HepG2 (cell line): ENCODE data around the gene FHIT. TPM values are rescaled to one million over a fixed set of nuclear protein-coding genes. Genes with fewer than 3 reads are reported as not detected.

Experiments
- ATAC-seq: fragments of 200-7000 bp; cut with Tn5 transposase; 3 replicates; pipeline ENCODE4 v1.9.1; 2020; ENCODE audit warnings: mild to moderate bottlenecking, moderate library complexity
- BruUV-seq: library from RNA; stranded (reverse); fragments of 400-500 nt; replicated peaks from 2 replicates; lab custom pipeline; 2021; lab: Mats Ljungman, UMichigan
- CTCF ChIA-PET: fragments of 300-600 bp; formaldehyde crosslinking; extraction: SDS; loops from one replicate; lab custom pipeline; 2021; ENCODE audit warnings: low total read pairs, inconsistent platforms, low intra/inter-chr PET ratio; lab: Yijun Ruan, JAX
- POLR2A ChIA-PET: fragments of 350-600 bp; sonication (Branson Sonifier 250); formaldehyde crosslinking; loops from one replicate; lab custom pipeline; 2020; ENCODE audit warnings: antibody characterized with exemption, inconsistent platforms; lab: Yijun Ruan, JAX
- DNase-seq: peaks from one replicate; pipeline ENCODE4 v3.0.0-alpha.2; 2015; ENCODE audit warnings: low spot score
- FAIRE-seq: peaks from 3 replicates; lab custom pipeline; 2011; peaks lifted over from hg19 to GRCh38; lab: Jason Lieb, UNC
- H2AFZ ChIP-seq: one replicate; pipeline ENCODE4 v1.6.1; 2011; ENCODE audit warnings: low read length, inconsistent platforms
- H3K27ac ChIP-seq: fragments of 300-600 bp; 3 replicates; pipeline ENCODE4 v1.8.0; 2011; ENCODE audit warnings: mixed run types, mild to moderate bottlenecking, mixed read lengths, low read length, inconsistent platforms; ENCODE audit not compliant: insufficient read depth; ENCODE audit errors: extremely low read length
- H3K27me3 ChIP-seq, 2 experiments: fragments of 200-600 bp in 1 of 2; 2 replicates in 1 of 2; 3 replicates in 1 of 2; pipeline versions ENCODE4 v1.6.0 to v1.8.0; 2011; ENCODE audit warnings: low read length in 2 of 2, mild to moderate bottlenecking in 2 of 2, moderate library complexity in 2 of 2, inconsistent platforms in 1 of 2; ENCODE audit not compliant: insufficient read depth in 2 of 2, control insufficient read depth in 1 of 2
- H3K36me3 ChIP-seq, 2 experiments: fragments of 200-600 bp in 1 of 2; replicated peaks in 1 of 2; 2 replicates in 1 of 2; 3 replicates in 1 of 2; pipeline versions ENCODE4 v1.5.1 to v1.8.0; 2011; ENCODE audit warnings: low read length in 2 of 2, inconsistent platforms in 1 of 2; ENCODE audit not compliant: insufficient read depth in 2 of 2, control insufficient read depth in 1 of 2
- H3K4me1 ChIP-seq: 2 replicates; pipeline ENCODE4 v1.5.1; 2012; ENCODE audit warnings: low read length, inconsistent platforms; ENCODE audit not compliant: insufficient read depth
- H3K4me2 ChIP-seq: 2 replicates; pipeline ENCODE4 v1.6.0; 2011; ENCODE audit warnings: low read depth, low read length, inconsistent platforms
- H3K4me3 ChIP-seq, 3 experiments: fragments of 200-600 bp in 1 of 3; sonication (generic), shearing (Covaris generic) in 1 of 3; replicated peaks in 1 of 3; 2 replicates each; pipeline ENCODE4 v1.5.1; 2011 to 2016; ENCODE audit warnings: low read length in 3 of 3, inconsistent platforms in 2 of 3, low read depth in 2 of 3, mild to moderate bottlenecking in 2 of 3, control low read depth in 1 of 3, mixed read lengths in 1 of 3; ENCODE audit not compliant: insufficient read depth in 1 of 3
- H3K79me2 ChIP-seq: one replicate; pipeline ENCODE4 v1.6.1; 2011; ENCODE audit warnings: low read length, inconsistent platforms; ENCODE audit not compliant: insufficient read depth
- H3K9ac ChIP-seq: 2 replicates; pipeline ENCODE4 v1.6.0; 2011; ENCODE audit warnings: mild to moderate bottlenecking, low read depth, low read length, inconsistent platforms; ENCODE audit not compliant: insufficient read depth
- H3K9me3 ChIP-seq: 2 replicates; pipeline ENCODE4 v1.5.1; 2012; ENCODE audit warnings: mild to moderate bottlenecking, low read length
- H4K20me1 ChIP-seq: 2 replicates; pipeline ENCODE4 v1.6.0; 2011; ENCODE audit warnings: inconsistent platforms, mild to moderate bottlenecking, low read length, moderate library complexity; ENCODE audit not compliant: insufficient read depth
- FOXO1 ChIP-seq: sonication (generic); formaldehyde crosslinking; IDR thresholded peaks from 2 replicates; pipeline ENCODE4 v1.4.0; 2020; ENCODE audit warnings: missing genetic modification reagents
- HOXA3 ChIP-seq: sonication (generic); formaldehyde crosslinking; IDR thresholded peaks from 2 replicates; pipeline ENCODE4 v1.5.0; 2020; ENCODE audit warnings: missing genetic modification reagents
- JUND ChIP-seq: sonication (generic); formaldehyde crosslinking; IDR thresholded peaks from 2 replicates; pipeline ENCODE4 v1.8.0; 2022; ENCODE audit warnings: mild to moderate bottlenecking, missing genetic modification reagents
- NCOA5 ChIP-seq: sonication (generic); formaldehyde crosslinking; IDR thresholded peaks from 2 replicates; pipeline ENCODE4 v1.4.0; 2020; ENCODE audit warnings: missing genetic modification reagents
- PCBP2 ChIP-seq: fragments of 200-400 bp; formaldehyde crosslinking; optimal IDR thresholded peaks from 2 replicates; pipeline ENCODE3; 2018; ENCODE audit warnings: low read length, low read depth; ENCODE audit not compliant: poor library complexity, severe bottlenecking
- PHF8 ChIP-seq: sonication (generic); formaldehyde crosslinking; IDR thresholded peaks from 2 replicates; pipeline ENCODE4 v1.5.0; 2020; ENCODE audit warnings: missing genetic modification reagents
- POLR2G ChIP-seq: fragments of 200-400 bp; formaldehyde crosslinking; IDR thresholded peaks from 2 replicates; pipeline ENCODE4 v1.6.1; 2018; ENCODE audit warnings: mild to moderate bottlenecking, low read depth, low read length, moderate library complexity
- ZNF558 ChIP-seq: sonication (generic); formaldehyde crosslinking; IDR thresholded peaks from 2 replicates; pipeline ENCODE4 v1.9.0; 2022; ENCODE audit warnings: mild to moderate bottlenecking, missing genetic modification reagents, borderline replicate concordance
- ZNF605 ChIP-seq: sonication (generic); formaldehyde crosslinking; IDR thresholded peaks from 2 replicates; pipeline ENCODE4 v1.8.0; 2022; ENCODE audit warnings: mild to moderate bottlenecking, missing genetic modification reagents
- WGBS: methylation state at CpG from one replicate; pipeline ENCODE4 v1.1.6; 2017; ENCODE audit warnings: low lambda C conversion rate; 5-methylcytosine and 5-hydroxymethylcytosine counted together
- in situ Hi-C: cut with HindIII; loops from 2 replicates; pipeline ENCODE4 v1.10.0; 2017; ENCODE audit warnings: low pct_unique_long_range_greater_than_20kb; ENCODE audit not compliant: extremely low pct_ligation_motif_present
- intact Hi-C: fragments of 100-400 bp; cut with micrococcal nuclease; formaldehyde crosslinking; loops from one replicate; pipeline ENCODE4 v1.10.0; 2022; ENCODE audit not compliant: unreplicated experiment
- polyA plus RNA-seq, 8 experiments: library from polyadenylated mRNA; depleted of rRNA in 3 of 8; stranded (reverse) in 7 of 8; unstranded in 1 of 8; fragments of >200 nt; fragmentation: Illumina TruSeq in 4 of 8; extraction: Trizol in 4 of 8; gene quantifications; 2 replicates each; pipeline versions ENCODE4 v1.2.1 to v1.2.3, GENCODE V29; 2011 to 2016; ENCODE audit warnings: low read depth in 4 of 8, missing spikeins in 1 of 8, mixed read lengths in 1 of 8; ENCODE audit not compliant: insufficient read depth in 1 of 8
- total RNA-seq, 5 experiments: library from RNA; depleted of rRNA; stranded (reverse); fragments of >200 nt; fragmentation: Illumina TruSeq; extraction: Trizol; gene quantifications; 2 replicates each; pipeline ENCODE4 v1.2.3, GENCODE V29; 2016; ENCODE audit warnings: low read depth in 1 of 5

The FHIT gene
- total and polyA plus RNA-seq, 2 of the 13 experiments (the other 11 are each of a cell fraction or from before 2014, with no cell fraction given): 4.0 to 4.6 TPM

- in situ Hi-C loops: no loop called here
Observed at GRCh38 chr3:59940718-59941117, 1310.5 kb downstream of the FHIT start.

GRCh38 chr3:59939826-59940426, 1311.3 kb downstream of the FHIT start:
- Histone ChIP-seq H3K79me2 (no peaks in the 10 kb centered on the region), H3K27me3 (no peaks in the 10 kb centered on the region)
- DNase-seq (no peak), ATAC-seq (no peak)
- CTCF ChIA-PET: no interaction called here
- no peak for TF ChIP-seq JUND
- TF ChIP-seq ZNF605 (CRISPR knock-in tag): no peak
- no peak for TF ChIP-seq POLR2G
- TF ChIP-seq PCBP2: no peak
- no peak for TF ChIP-seq PHF8 (CRISPR knock-in tag)
- no peak for TF ChIP-seq HOXA3 (CRISPR knock-in tag)
- no peak for TF ChIP-seq ZNF558
- TF ChIP-seq NCOA5 (CRISPR knock-in tag): no peak
- TF ChIP-seq, all 625 proteins: peak for 0
- no peaks in the 10 kb centered on the region for H3K36me3 ChIP-seq
- no peak overlapping the region for H2AFZ ChIP-seq
- H4K20me1 ChIP-seq: no peaks in the 10 kb centered on the region
- no peaks in the 10 kb centered on the region for H3K9me3 ChIP-seq
- no peak overlapping the region for H3K4me2 ChIP-seq
- 86% methylated on average over 3 of the region's 4 CpGs for WGBS
- FAIRE-seq: no peak
- intact Hi-C loops: no loop called here
- BruUV-seq: no TSS peak
- in situ Hi-C loops: no loop called here
- H3K4me1 ChIP-seq: no peaks in the 10 kb centered on the region
- POLR2A ChIA-PET: no interaction called here
- H3K27ac ChIP-seq: no peak overlapping the region
- H3K9ac ChIP-seq: no peak overlapping the region
- H3K4me3 ChIP-seq: no peak overlapping the region

More at GRCh38 chr3:59940718-59941117, 1310.5 kb downstream of the FHIT start:
- Histone ChIP-seq H2AFZ (no peak overlapping the region), H3K4me2 (no peak overlapping the region), H3K9me3 (no peaks in the 10 kb centered on the region), H3K4me3 (no peak overlapping the region), H4K20me1 (no peaks in the 10 kb centered on the region), H3K9ac (no peak overlapping the region), H3K79me2 (no peaks in the 10 kb centered on the region), H3K4me1 (no peaks in the 10 kb centered on the region), H3K36me3 (no peaks in the 10 kb centered on the region), H3K27ac (no peak overlapping the region)
- no TSS peak for BruUV-seq
- ATAC-seq: no peak
- FAIRE-seq: no peak
- 38% methylated on average over 3 of the region's 3 CpGs for WGBS
- intact Hi-C loops: no loop called here
- POLR2A ChIA-PET: no interaction called here
- no peak for TF ChIP-seq FOXO1 (CRISPR knock-in tag)
- TF ChIP-seq, all 625 proteins: peak for 0
- no peak for DNase-seq
- CTCF ChIA-PET: no interaction called here
- no peaks in the 10 kb centered on the region for H3K27me3 ChIP-seq
